Neural crest cell (in vitro differentiated cells): ENCODE measurements around the gene ADD3. TPM values are rescaled to one million over a fixed set of nuclear protein-coding genes. Genes with fewer than 3 reads are reported as not detected.
"Not testable (repeated sequence)": the region's sequence is repeated elsewhere in the genome, so short reads cannot be mapped to it uniquely, and the experiment has no call there.

Experiments used
- DNase-seq: peaks from one replicate; pipeline ENCODE4 v3.0.0; 2021; ENCODE audit warnings: low read depth, mixed read lengths, low spot score
- H3K27ac Mint-ChIP-seq: one replicate; pipeline ENCODE4 v1.8.0; 2021; ENCODE audit warnings: mild to moderate bottlenecking, mixed read lengths; ENCODE audit not compliant: unreplicated experiment
- H3K27me3 Mint-ChIP-seq: 2 replicates; pipeline ENCODE4 v1.8.0; 2021; ENCODE audit warnings: low read depth, mild to moderate bottlenecking, mixed read lengths
- H3K36me3 Mint-ChIP-seq: 2 replicates; pipeline ENCODE4 v1.8.0; 2021; ENCODE audit warnings: low read depth, mild to moderate bottlenecking, mixed read lengths
- H3K4me1 Mint-ChIP-seq: 2 replicates; pipeline ENCODE4 v1.8.0; 2021; ENCODE audit warnings: mixed read lengths
- H3K4me3 Mint-ChIP-seq: one replicate; pipeline ENCODE4 v1.8.0; 2021; ENCODE audit warnings: mild to moderate bottlenecking, mixed read lengths
- H3K9me3 Mint-ChIP-seq: 2 replicates; pipeline ENCODE4 v1.8.0; 2021; ENCODE audit warnings: mixed read lengths
- total RNA-seq: library from RNA; stranded (reverse); gene quantifications from 2 replicates; pipeline ENCODE4 v1.2.1, GENCODE V29; 2021
- TF ChIP-seq, protein P1 (sequence below): fragments of 200-600 bp; sonication (generic); conservative IDR thresholded peaks from 2 replicates; pipeline ENCODE4 v1.5.0; 2021; ENCODE audit warnings: antibody characterized with exemption, mild to moderate bottlenecking

ADD3 gene
- total RNA-seq, 1 donor from 2014 or later = 50.2 TPM

DNA sequence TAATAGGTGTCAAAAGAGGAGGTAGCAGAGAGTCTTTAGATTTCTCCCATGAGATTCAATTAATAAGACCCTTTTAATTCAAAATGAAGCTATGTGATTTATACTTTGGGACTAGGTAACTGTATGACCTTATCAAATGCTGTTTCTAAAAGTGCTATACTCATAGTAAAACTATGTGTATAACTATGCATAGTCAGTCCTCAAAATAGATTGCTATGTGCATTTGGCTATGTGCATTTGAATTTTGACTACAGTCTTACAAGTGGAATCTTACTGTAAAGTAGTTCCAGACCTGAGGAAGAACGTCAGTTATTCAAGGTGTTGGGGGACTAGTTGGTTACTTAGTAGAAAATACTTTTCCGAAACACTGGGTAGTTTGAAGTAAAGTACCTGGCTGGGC, 36.9 kb downstream of the ADD3 start:
- TF ChIP-seq, protein P1, sequence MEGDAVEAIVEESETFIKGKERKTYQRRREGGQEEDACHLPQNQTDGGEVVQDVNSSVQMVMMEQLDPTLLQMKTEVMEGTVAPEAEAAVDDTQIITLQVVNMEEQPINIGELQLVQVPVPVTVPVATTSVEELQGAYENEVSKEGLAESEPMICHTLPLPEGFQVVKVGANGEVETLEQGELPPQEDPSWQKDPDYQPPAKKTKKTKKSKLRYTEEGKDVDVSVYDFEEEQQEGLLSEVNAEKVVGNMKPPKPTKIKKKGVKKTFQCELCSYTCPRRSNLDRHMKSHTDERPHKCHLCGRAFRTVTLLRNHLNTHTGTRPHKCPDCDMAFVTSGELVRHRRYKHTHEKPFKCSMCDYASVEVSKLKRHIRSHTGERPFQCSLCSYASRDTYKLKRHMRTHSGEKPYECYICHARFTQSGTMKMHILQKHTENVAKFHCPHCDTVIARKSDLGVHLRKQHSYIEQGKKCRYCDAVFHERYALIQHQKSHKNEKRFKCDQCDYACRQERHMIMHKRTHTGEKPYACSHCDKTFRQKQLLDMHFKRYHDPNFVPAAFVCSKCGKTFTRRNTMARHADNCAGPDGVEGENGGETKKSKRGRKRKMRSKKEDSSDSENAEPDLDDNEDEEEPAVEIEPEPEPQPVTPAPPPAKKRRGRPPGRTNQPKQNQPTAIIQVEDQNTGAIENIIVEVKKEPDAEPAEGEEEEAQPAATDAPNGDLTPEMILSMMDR = no peak
- Mint-ChIP-seq H3K36me3 (peaks cover 11% of the 10 kb centered on the region), H3K9me3 (peaks cover 3% of the 10 kb centered on the region)

DNA sequence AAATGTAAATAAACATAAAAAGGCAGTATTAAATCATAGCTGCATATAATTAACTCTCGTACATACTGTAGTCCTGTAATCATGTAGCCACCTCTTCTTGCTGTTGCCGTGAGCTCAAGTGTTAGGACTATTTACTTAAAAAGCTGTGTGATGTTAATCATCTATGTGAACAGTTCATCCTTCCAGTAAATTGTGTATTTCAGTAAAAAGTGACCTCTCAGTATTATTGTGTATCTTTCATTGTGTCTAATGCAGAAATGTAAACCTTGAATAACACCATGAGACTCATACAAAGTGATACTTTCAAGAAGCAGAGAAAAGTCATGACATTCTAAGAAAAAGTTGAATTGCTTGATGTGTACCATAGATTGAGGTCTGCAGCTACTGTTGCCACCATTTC, 38.0 kb downstream of the ADD3 start:
- Mint-ChIP-seq H3K27ac (no peak overlapping the region), H3K4me1 (peaks cover 3% of the 10 kb centered on the region), H3K9me3 (peaks cover 7% of the 10 kb centered on the region), H3K4me3 (no peak overlapping the region), H3K36me3 (peaks cover 15% of the 10 kb centered on the region), H3K27me3 (no peaks in the 10 kb centered on the region)
- TF ChIP-seq, protein P1 = no peak
- DNase-seq = no peak

More for the DNA sequence above, 36.9 kb downstream of the ADD3 start:
- Mint-ChIP-seq H3K27ac (no peak overlapping the region), H3K4me3 (no peak overlapping the region), H3K27me3 (no peaks in the 10 kb centered on the region), H3K4me1 (peaks cover 3% of the 10 kb centered on the region)
- DNase-seq = no peak

DNA sequence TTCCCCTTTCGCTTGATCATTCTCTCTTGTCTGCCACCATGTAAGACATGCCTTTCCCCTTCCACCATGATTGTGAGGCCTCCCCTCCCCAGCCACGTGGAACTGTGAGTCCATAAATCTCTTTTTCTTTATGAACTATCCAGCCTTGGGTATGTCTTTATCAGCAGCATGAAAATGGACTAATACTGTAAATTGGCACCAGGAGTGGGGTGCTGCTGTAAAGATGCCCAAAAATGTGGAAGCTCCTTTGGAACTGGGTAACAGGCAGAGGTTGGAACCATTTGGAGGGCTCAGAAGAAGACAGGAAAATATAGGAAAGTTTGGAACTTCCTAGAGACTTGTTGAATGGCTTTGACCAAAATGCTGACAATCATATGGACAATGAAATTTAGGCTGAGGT, 40.4 kb downstream of the ADD3 start:
- H3K36me3 Mint-ChIP-seq = peaks cover 15% of the 10 kb centered on the region
- not testable (repeated sequence) for DNase-seq, H3K9me3 Mint-ChIP-seq, H3K27ac Mint-ChIP-seq, H3K4me3 Mint-ChIP-seq, H3K27me3 Mint-ChIP-seq, H3K4me1 Mint-ChIP-seq

DNA sequence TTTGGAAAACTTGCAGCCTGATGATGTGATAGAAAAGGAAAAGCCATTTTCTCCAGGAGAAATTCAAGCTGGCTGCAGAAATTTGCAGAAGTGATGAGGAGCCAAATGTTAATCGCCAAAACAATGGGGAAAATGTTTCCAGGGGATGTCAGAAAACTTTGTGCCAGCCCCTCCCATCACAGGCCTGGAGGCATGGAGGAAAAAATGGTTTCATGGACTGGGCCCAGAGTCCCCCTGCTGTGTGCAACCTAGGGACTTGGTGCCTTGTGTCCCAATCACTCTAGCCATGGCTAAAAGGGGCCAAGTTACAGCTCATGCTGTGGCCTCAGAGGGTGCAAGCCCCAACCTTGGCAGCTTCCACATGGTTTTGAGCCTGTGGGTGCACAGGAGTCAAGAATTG, 41.0 kb downstream of the ADD3 start:
- Mint-ChIP-seq H3K9me3 (peaks cover 4% of the 10 kb centered on the region), H3K4me1 (no peaks in the 10 kb centered on the region), H3K27me3 (no peaks in the 10 kb centered on the region), H3K27ac (no peak overlapping the region), H3K36me3 (peaks cover 13% of the 10 kb centered on the region), H3K4me3 (no peak overlapping the region)
- DNase-seq = no peak
- TF ChIP-seq, protein P1 = no peak

DNA sequence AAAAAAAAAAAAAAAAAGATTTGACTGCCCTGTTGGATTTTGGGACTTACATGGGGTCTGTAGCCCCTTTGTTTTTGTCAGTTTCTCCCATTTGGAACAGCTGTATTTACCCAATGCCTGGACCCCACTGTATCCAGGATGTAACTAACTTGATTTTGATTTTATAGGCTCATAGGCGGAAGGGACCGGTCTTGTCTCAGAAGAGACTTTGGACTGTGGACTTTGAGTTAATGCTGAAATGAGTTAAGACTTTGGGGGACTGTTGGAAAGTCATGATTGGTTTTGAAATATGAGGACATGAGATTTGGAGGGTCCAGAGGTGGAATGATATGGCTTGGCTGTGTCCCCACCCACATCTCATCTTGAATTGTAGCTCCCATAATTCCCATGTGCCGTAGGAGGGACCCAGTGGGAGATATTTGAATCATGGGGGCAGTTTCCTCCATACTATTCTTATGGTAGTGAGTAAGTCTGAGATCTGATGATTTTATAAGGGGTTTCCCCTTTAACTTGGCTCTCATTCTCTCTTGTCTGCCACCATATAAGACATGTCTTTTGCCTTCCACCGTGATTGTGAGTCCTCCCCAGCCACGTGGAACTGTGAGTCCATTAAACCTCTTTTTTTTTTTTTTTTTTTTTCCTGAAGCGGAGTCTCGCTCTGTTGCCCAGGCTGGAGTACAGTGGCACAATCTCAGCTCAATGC, 42.3 kb downstream of the ADD3 start:
- not testable (repeated sequence) for H3K27ac Mint-ChIP-seq, H3K27me3 Mint-ChIP-seq

DNA sequence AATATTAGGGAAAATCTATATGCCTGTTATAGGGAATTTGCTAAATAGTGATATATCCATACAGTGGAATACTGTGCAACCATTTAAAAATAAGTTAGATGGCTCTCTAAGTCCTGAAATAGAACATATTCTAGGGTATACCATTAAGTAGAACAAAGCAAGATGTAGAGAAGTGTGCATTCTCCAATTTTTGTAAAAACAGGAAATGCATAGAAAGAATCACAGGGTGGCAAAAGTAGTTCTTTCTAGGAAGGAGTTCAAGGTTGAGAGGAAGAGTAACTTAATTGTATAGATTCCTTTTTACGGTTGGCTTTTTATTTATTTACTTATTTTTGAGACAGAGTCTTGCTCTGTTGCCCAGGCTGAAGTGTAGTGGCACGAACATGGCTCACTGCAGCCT, 43.7 kb downstream of the ADD3 start:
- Mint-ChIP-seq H3K27ac (no peak overlapping the region), H3K9me3 (peaks cover 4% of the 10 kb centered on the region), H3K27me3 (no peaks in the 10 kb centered on the region), H3K36me3 (peaks cover 13% of the 10 kb centered on the region), H3K4me3 (no peak overlapping the region), H3K4me1 (no peaks in the 10 kb centered on the region)
- TF ChIP-seq, protein P1 = no peak
- no peak for DNase-seq

More for the DNA sequence above, 42.3 kb downstream of the ADD3 start:
- peaks cover 13% of the 10 kb centered on the region for H3K36me3 Mint-ChIP-seq
- not testable (repeated sequence) for DNase-seq, H3K4me1 Mint-ChIP-seq, H3K4me3 Mint-ChIP-seq, H3K9me3 Mint-ChIP-seq
